Endothelial cell of umbilical vein (primary cell): ENCODE measurements around the gene MAML3. TPM values are rescaled to one million over a fixed set of nuclear protein-coding genes. Genes with fewer than 3 reads are reported as not detected.

Experiments
- BruUV-seq: library from RNA; stranded (reverse); fragments of 400-500 nt; replicated peaks from 2 replicates; lab custom pipeline; 2021; lab: Mats Ljungman, UMichigan
- CTCF ChIA-PET: fragments of 300-600, 350-600 bp; sonication (Branson Sonifier 250); formaldehyde crosslinking; loops from one replicate; lab custom pipeline; 2021; ENCODE audit warnings: antibody characterized with exemption, inconsistent platforms; lab: Charles Lee
- POLR2A ChIA-PET: fragments of 300-600, 350-600 bp; sonication (Branson Sonifier 250); formaldehyde crosslinking; loops from one replicate; lab custom pipeline; 2021; ENCODE audit warnings: antibody characterized with exemption, inconsistent platforms; lab: Charles Lee
- DNase-seq: peaks from one replicate; pipeline ENCODE4 v3.0.0-alpha.2; 2011; ENCODE audit warnings: low read depth, low spot score
- FAIRE-seq: peaks from 2 replicates; lab custom pipeline; 2011; peaks lifted over from hg19 to GRCh38; lab: Jason Lieb, UNC
- H2AFZ ChIP-seq: 2 replicates; pipeline ENCODE4 v1.6.0; 2012; ENCODE audit warnings: low read depth, low read length, control low read depth, inconsistent platforms
- H3K27ac ChIP-seq: 2 replicates; pipeline ENCODE4 v1.5.1; 2011; ENCODE audit warnings: low read depth, mild to moderate bottlenecking, control low read depth, low read length, moderate library complexity; ENCODE audit not compliant: insufficient read depth
- H3K27me3 ChIP-seq, 2 experiments: 2 replicates each; pipeline versions ENCODE4 v1.6.0 to v1.6.1; 2011; ENCODE audit warnings: low read length in 2 of 2, mixed read lengths in 1 of 2; ENCODE audit not compliant: control insufficient read depth in 2 of 2, insufficient read depth in 2 of 2
- H3K36me3 ChIP-seq, 2 experiments: 2 replicates in 1 of 2; 3 replicates in 1 of 2; pipeline ENCODE4 v1.5.1; 2011; ENCODE audit warnings: low read length in 2 of 2, mild to moderate bottlenecking in 1 of 2, moderate library complexity in 1 of 2; ENCODE audit not compliant: control insufficient read depth in 2 of 2, insufficient read depth in 2 of 2; ENCODE audit errors: extremely low read depth in 1 of 2
- H3K4me1 ChIP-seq: 3 replicates; pipeline ENCODE4 v1.5.1; 2011; ENCODE audit warnings: mild to moderate bottlenecking, low read length; ENCODE audit not compliant: control insufficient read depth, insufficient read depth; ENCODE audit errors: extremely low read depth
- H3K4me2 ChIP-seq: 2 replicates; pipeline ENCODE4 v1.6.1; 2011; ENCODE audit warnings: low read length, control low read depth, mixed read lengths; ENCODE audit not compliant: insufficient read depth
- H3K4me3 ChIP-seq, 3 experiments: fragments of 200-600 bp in 1 of 3; sonication (generic), shearing (Covaris generic) in 1 of 3; replicated peaks in 1 of 3; 2 replicates each; pipeline ENCODE4 v1.5.1; 2011 to 2016; ENCODE audit warnings: control low read depth in 3 of 3, low read length in 3 of 3, mild to moderate bottlenecking in 2 of 3, inconsistent platforms in 1 of 3, low read depth in 1 of 3, moderate library complexity in 1 of 3; ENCODE audit not compliant: insufficient read depth in 1 of 3
- H3K79me2 ChIP-seq: 2 replicates; pipeline ENCODE4 v1.6.0; 2012; ENCODE audit warnings: low read length, inconsistent platforms; ENCODE audit not compliant: control insufficient read depth, insufficient read depth
- H3K9ac ChIP-seq: replicated peaks from 2 replicates; pipeline ENCODE3; 2011; ENCODE audit warnings: low read length, control low read depth; ENCODE audit not compliant: insufficient read depth; ENCODE audit errors: extremely low read depth
- H3K9me1 ChIP-seq: replicated peaks from 3 replicates; pipeline ENCODE4 v1.6.0; 2011; ENCODE audit warnings: mild to moderate bottlenecking, low read length; ENCODE audit not compliant: control insufficient read depth, insufficient read depth; ENCODE audit errors: extremely low read depth
- H3K9me3 ChIP-seq: replicated peaks from 2 replicates; pipeline ENCODE4 v1.5.1; 2012; ENCODE audit warnings: low read length, inconsistent platforms; ENCODE audit not compliant: control insufficient read depth, insufficient read depth
- H4K20me1 ChIP-seq: replicated peaks from 2 replicates; pipeline ENCODE3; 2011; ENCODE audit warnings: mild to moderate bottlenecking, low read length; ENCODE audit not compliant: control insufficient read depth, insufficient read depth; ENCODE audit errors: extremely low read depth
- JUN ChIP-seq: IDR thresholded peaks from 2 replicates; pipeline ENCODE4 v1.6.1; 2011; ENCODE audit warnings: borderline replicate concordance, low read depth; ENCODE audit not compliant: insufficient read length, insufficient read depth
- MAX ChIP-seq: IDR thresholded peaks from 2 replicates; pipeline ENCODE4 v1.6.1; 2011; ENCODE audit not compliant: insufficient read depth, insufficient read length
- POLR2A ChIP-seq: IDR thresholded peaks from 2 replicates; pipeline ENCODE4 v1.6.1; 2012; ENCODE audit warnings: low read depth, mild to moderate bottlenecking, control low read depth, low read length
- POLR2AphosphoS5 ChIP-seq: IDR thresholded peaks from 2 replicates; pipeline ENCODE4 v1.6.1; 2012; ENCODE audit warnings: low read depth, mild to moderate bottlenecking, control low read depth, low read length, moderate library complexity; ENCODE audit not compliant: insufficient read depth
- dilution Hi-C: fragments of 300-500 bp; cut with MboI; formaldehyde crosslinking; loops from one replicate; pipeline ENCODE4 v1.15.0; 2019; ENCODE audit warnings: low sequenced_read_pairs; ENCODE audit not compliant: extremely low pct_ligation_motif_present
- intact Hi-C: fragments of 100-400 bp; cut with micrococcal nuclease; formaldehyde crosslinking; loops from one replicate; pipeline ENCODE4 v1.10.0; 2022
- polyA plus RNA-seq, 4 experiments: library from polyadenylated mRNA; depleted of rRNA in 3 of 4; stranded (reverse) in 3 of 4; unstranded in 1 of 4; fragments of >200 nt; gene quantifications; 2 replicates each; pipeline versions ENCODE4 v1.2.1 to v1.2.3, GENCODE V29; 2011 to 2012; ENCODE audit warnings: missing spikeins in 1 of 4
- total RNA-seq: library from RNA; stranded (reverse); gene quantifications from 2 replicates; pipeline ENCODE4 v1.2.3, GENCODE V29; 2021

The MAML3 gene
- total and polyA plus RNA-seq, 2 donors (not counting 3 experiments of a cell fraction or from before 2014, with no cell fraction given) = 14.0 to 20.3 TPM

DNA sequence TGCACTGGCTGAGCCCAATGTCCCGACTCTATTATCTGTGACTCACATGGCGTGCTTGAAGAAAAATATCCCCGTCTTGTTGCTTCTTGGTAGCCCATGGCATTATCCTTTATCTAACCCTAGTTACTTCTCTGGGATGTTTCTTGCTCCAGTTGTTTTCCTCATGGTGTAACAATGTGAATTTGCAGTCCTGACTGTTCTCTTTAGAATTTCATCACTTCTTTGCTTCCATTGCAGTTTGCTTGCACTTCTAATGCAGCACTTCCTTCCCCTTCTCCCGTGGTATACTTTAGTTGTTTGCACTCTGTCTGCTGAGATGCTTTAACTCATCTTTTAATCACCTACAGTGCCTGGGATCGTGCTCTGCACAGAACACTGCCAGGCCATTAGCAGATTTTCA, 126.9 kb downstream of the MAML3 start:
- H3K36me3 ChIP-seq = no peaks in the 10 kb centered on the region
- no peak for DNase-seq
- CTCF ChIA-PET = no interaction called here
- H4K20me1 ChIP-seq = no peaks in the 10 kb centered on the region
- H3K4me2 ChIP-seq = no peak overlapping the region
- TF ChIP-seq MAX (no peak), JUN (no peak), POLR2A (no peak)
- no peaks in the 10 kb centered on the region for H3K9me3 ChIP-seq
- dilution Hi-C loops = no loop called here
- H3K27me3 ChIP-seq = no peaks in the 10 kb centered on the region
- H3K9ac ChIP-seq = no peak overlapping the region
- H2AFZ ChIP-seq = no peak overlapping the region
- no TSS peak for BruUV-seq
- intact Hi-C loops = no loop called here
- no peak for FAIRE-seq
- POLR2A ChIA-PET = no interaction called here
- H3K9me1 ChIP-seq = no peaks in the 10 kb centered on the region
- H3K4me3 ChIP-seq = no peak overlapping the region
- H3K27ac ChIP-seq = no peak overlapping the region
- H3K4me1 ChIP-seq = peaks cover 5% of the 10 kb centered on the region
- no peaks in the 10 kb centered on the region for H3K79me2 ChIP-seq

DNA sequence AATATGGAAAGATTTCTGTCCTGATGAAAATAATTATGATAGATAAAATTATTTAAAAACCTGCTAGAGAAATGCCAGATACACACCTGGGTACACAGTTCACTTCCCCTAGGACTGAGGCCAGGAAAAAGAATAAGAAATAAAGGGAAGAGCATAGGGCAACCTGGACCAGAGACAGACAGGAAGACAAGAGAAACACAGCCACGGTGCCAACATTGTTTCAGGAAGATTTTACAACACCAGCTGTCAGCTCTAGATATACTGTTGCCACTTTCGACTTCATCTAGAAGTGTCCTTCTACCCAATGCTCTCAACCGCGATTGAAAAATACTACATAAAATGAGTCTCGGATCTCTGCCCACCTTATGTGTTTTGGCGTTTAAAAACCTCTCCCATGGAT, 128.5 kb downstream of the MAML3 start:
- Histone ChIP-seq H3K9me3 (no peaks in the 10 kb centered on the region), H3K27me3 (no peaks in the 10 kb centered on the region), H3K36me3 (no peaks in the 10 kb centered on the region), H3K4me1 (peaks cover 5% of the 10 kb centered on the region), H3K79me2 (no peaks in the 10 kb centered on the region), H3K9ac (no peak overlapping the region), H3K4me3 (no peak overlapping the region), H3K27ac (no peak overlapping the region), H3K4me2 (no peak overlapping the region), H2AFZ (no peak overlapping the region), H4K20me1 (no peaks in the 10 kb centered on the region), H3K9me1 (no peaks in the 10 kb centered on the region)
- POLR2A ChIA-PET = no interaction called here
- intact Hi-C loops = no loop called here
- no TSS peak for BruUV-seq
- FAIRE-seq (no peak), DNase-seq (no peak)
- no peak for TF ChIP-seq POLR2AphosphoS5
- dilution Hi-C loops = no loop called here
- CTCF ChIA-PET = interaction anchor here (1.4 kb wide), 1 partner anchor 23 kb away, joined by 3 read pairs; no protein-coding TSS in a partner anchor
